ENCODE data around the gene CD34. TPM values are rescaled to one million over a fixed set of nuclear protein-coding genes. Genes with fewer than 3 reads are reported as not detected.

The CD34 gene
- polyA plus RNA-seq, 4 donors, result 1.1 to 23.7 (median 9.7) TPM

DNA sequence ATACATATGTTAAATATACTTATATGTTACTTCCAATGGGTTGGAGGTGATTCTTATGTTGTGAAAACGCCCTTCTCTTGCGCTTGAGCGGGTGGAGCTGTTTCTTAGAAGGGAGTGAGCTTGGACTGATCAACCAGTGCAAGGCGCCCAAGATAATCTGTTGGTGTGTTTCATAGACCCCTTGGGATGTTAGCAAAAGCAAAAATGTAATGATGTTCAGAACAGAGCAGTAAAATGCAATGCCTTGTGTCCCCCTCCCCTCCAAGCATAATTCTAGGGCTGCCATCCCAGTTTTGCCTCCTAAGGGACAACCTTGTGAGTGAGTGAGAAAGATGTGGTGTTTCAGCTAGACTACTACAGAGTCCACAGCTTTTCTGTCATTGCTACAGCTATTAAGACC, 6.2 kb upstream of the CD34 start:
- H3K27me3 ChIP-seq (ENCODE audit: control insufficient read depth in 3 of 3, insufficient read depth in 3 of 3, low read length in 3 of 3), result peaks cover 0 to 4% (median 0%) of the 10 kb centered on the region in 3 donors
- no peaks in the 10 kb centered on the region for H3K36me3 ChIP-seq (ENCODE audit: control insufficient read depth in 3 of 3, insufficient read depth in 2 of 3, low read depth in 1 of 3, low read length in 3 of 3)
- H3K4me1 ChIP-seq (ENCODE audit: control insufficient read depth in 3 of 3, insufficient read depth in 2 of 3, low read depth in 1 of 3, low read length in 2 of 3), result peaks cover 0 to 20% (median 6%) of the 10 kb centered on the region in 3 donors
- peak overlapping the region in 1 of 3 donors; percentile 73 for H3K27ac ChIP-seq (ENCODE audit: low read depth in 1 of 3, low read length in 2 of 3)
- no peaks in the 10 kb centered on the region for H3K9me3 ChIP-seq (ENCODE audit: control insufficient read depth in 2 of 2, insufficient read depth in 1 of 2, low read depth in 1 of 2, low read length in 1 of 2)
- DNase-seq (no peak), FAIRE-seq (no peak)
- 84 to 91% (median 89%) methylated on average over 4 of the region's 4 CpGs for WGBS, 3 donors
- no peak overlapping the region for H3K4me3 ChIP-seq (ENCODE audit: low read depth in 1 of 3, low read length in 3 of 3)

GRCh38 chr1:207913951-207914350, 3.0 kb upstream of the CD34 start:
- H3K4me1 ChIP-seq (ENCODE audit: control insufficient read depth in 3 of 3, insufficient read depth in 2 of 3, low read depth in 1 of 3, low read length in 2 of 3), result peaks cover 0 to 21% (median 2%) of the 10 kb centered on the region in 3 donors
- peaks cover 0 to 30% (median 12%) of the 10 kb centered on the region in 3 donors for H3K27me3 ChIP-seq (ENCODE audit: control insufficient read depth in 3 of 3, insufficient read depth in 3 of 3, low read length in 3 of 3)
- FAIRE-seq, result no peak
- peak in 1 of 2 donors; percentile 25 for DNase-seq
- H3K27ac ChIP-seq (ENCODE audit: low read depth in 1 of 3, low read length in 2 of 3), result no peak overlapping the region
- no peaks in the 10 kb centered on the region for H3K9me3 ChIP-seq (ENCODE audit: control insufficient read depth in 2 of 2, insufficient read depth in 1 of 2, low read depth in 1 of 2, low read length in 1 of 2)
- WGBS, 3 donors, result 92 to 100% (median 95%) methylated on average over 1 of the region's 1 CpG
- no peak overlapping the region for H3K4me3 ChIP-seq (ENCODE audit: low read depth in 1 of 3, low read length in 3 of 3)
- no peaks in the 10 kb centered on the region for H3K36me3 ChIP-seq (ENCODE audit: control insufficient read depth in 3 of 3, insufficient read depth in 2 of 3, low read depth in 1 of 3, low read length in 3 of 3)

GRCh38 chr1:207911856-207912760, 1.2 kb upstream of the CD34 start:
- Histone ChIP-seq H3K4me3 (ENCODE audit: low read depth in 1 of 3, low read length in 3 of 3) (no peak overlapping the region), H3K9me3 (ENCODE audit: control insufficient read depth in 2 of 2, insufficient read depth in 1 of 2, low read depth in 1 of 2, low read length in 1 of 2) (no peaks in the 10 kb centered on the region), H3K27ac (ENCODE audit: low read depth in 1 of 3, low read length in 2 of 3) (peak overlapping the region in 1 of 3 donors; percentile 5), H3K36me3 (ENCODE audit: control insufficient read depth in 3 of 3, insufficient read depth in 2 of 3, low read depth in 1 of 3, low read length in 3 of 3) (no peaks in the 10 kb centered on the region), H3K27me3 (ENCODE audit: control insufficient read depth in 3 of 3, insufficient read depth in 3 of 3, low read length in 3 of 3) (peaks cover 0 to 33% (median 12%) of the 10 kb centered on the region in 3 donors), H3K4me1 (ENCODE audit: control insufficient read depth in 3 of 3, insufficient read depth in 2 of 3, low read depth in 1 of 3, low read length in 2 of 3) (peaks cover 0 to 20% (median 2%) of the 10 kb centered on the region in 3 donors)
- WGBS, 3 donors, result 53 to 64% (median 59%) methylated on average over 8 of the region's 8 CpGs
- DNase-seq, result peak in 1 of 2 donors; percentile 36
- FAIRE-seq, result no peak

- H3K4me3 ChIP-seq (ENCODE audit: low read depth in 1 of 3, low read length in 3 of 3), result peak overlapping the region in 1 of 3 donors; percentile 49
- no peaks in the 10 kb centered on the region for H3K36me3 ChIP-seq (ENCODE audit: control insufficient read depth in 3 of 3, insufficient read depth in 2 of 3, low read depth in 1 of 3, low read length in 3 of 3)
- H3K27ac ChIP-seq (ENCODE audit: low read depth in 1 of 3, low read length in 2 of 3), result no peak overlapping the region
- DNase-seq (no peak), FAIRE-seq (no peak)
- H3K9me3 ChIP-seq (ENCODE audit: control insufficient read depth in 2 of 2, insufficient read depth in 1 of 2, low read depth in 1 of 2, low read length in 1 of 2), result no peaks in the 10 kb centered on the region
- H3K27me3 ChIP-seq (ENCODE audit: control insufficient read depth in 3 of 3, insufficient read depth in 3 of 3, low read length in 3 of 3), result peaks cover 0 to 33% (median 12%) of the 10 kb centered on the region in 3 donors
- peaks cover 0 to 19% (median 2%) of the 10 kb centered on the region in 3 donors for H3K4me1 ChIP-seq (ENCODE audit: control insufficient read depth in 3 of 3, insufficient read depth in 2 of 3, low read depth in 1 of 3, low read length in 2 of 3)
- WGBS, 3 donors, result 74 to 90% (median 88%) methylated on average over 4 of the region's 4 CpGs
These were observed 1.2 kb downstream of the CD34 start for GRCh38 chr1:207909687-207910086.

GRCh38 chr1:207908107-207908734, 2.7 kb downstream of the CD34 start:
- DNase-seq (no peak), FAIRE-seq (no peak)
- peaks cover 0 to 32% (median 12%) of the 10 kb centered on the region in 3 donors for H3K27me3 ChIP-seq (ENCODE audit: control insufficient read depth in 3 of 3, insufficient read depth in 3 of 3, low read length in 3 of 3)
- H3K9me3 ChIP-seq (ENCODE audit: control insufficient read depth in 2 of 2, insufficient read depth in 1 of 2, low read depth in 1 of 2, low read length in 1 of 2), result no peaks in the 10 kb centered on the region
- H3K4me3 ChIP-seq (ENCODE audit: low read depth in 1 of 3, low read length in 3 of 3), result no peak overlapping the region
- H3K27ac ChIP-seq (ENCODE audit: low read depth in 1 of 3, low read length in 2 of 3), result peak overlapping the region in 2 of 3 donors; percentile 17 to 52
- H3K36me3 ChIP-seq (ENCODE audit: control insufficient read depth in 3 of 3, insufficient read depth in 2 of 3, low read depth in 1 of 3, low read length in 3 of 3), result no peaks in the 10 kb centered on the region
- H3K4me1 ChIP-seq (ENCODE audit: control insufficient read depth in 3 of 3, insufficient read depth in 2 of 3, low read depth in 1 of 3, low read length in 2 of 3), result peaks cover 0 to 19% (median under 1%) of the 10 kb centered on the region in 3 donors
- 48 to 62% (median 56%) methylated on average over 7 of the region's 7 CpGs for WGBS, 3 donors

DNA sequence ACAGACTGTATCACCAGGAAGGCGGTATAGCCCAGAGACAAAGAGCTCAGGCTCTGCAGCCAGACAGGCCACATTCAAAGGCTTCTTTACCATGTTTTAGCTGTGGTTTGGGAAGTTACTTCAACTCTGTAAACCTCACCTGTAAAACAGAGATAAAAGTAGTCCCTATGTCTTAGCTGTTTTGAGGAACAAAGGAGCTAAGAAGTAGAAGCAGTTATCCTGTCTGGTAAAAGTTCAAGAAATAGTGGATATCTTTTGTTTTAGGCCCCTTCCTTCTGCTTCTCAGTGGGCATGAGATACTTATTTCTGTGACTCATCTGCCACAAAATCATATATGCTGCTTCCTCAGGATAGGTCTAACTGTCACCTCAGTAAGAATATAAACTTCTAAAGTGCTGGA, 6.5 kb downstream of the CD34 start:
- no peaks in the 10 kb centered on the region for H3K9me3 ChIP-seq (ENCODE audit: control insufficient read depth in 2 of 2, insufficient read depth in 1 of 2, low read depth in 1 of 2, low read length in 1 of 2)
- H3K4me3 ChIP-seq (ENCODE audit: low read depth in 1 of 3, low read length in 3 of 3), result no peak overlapping the region
- H3K27ac ChIP-seq (ENCODE audit: low read depth in 1 of 3, low read length in 2 of 3), result no peak overlapping the region
- DNase-seq, result no peak
- FAIRE-seq, result no peak
- H3K27me3 ChIP-seq (ENCODE audit: control insufficient read depth in 3 of 3, insufficient read depth in 3 of 3, low read length in 3 of 3), result peaks cover 0 to 3% (median 0%) of the 10 kb centered on the region in 3 donors
- WGBS, 3 donors, result 89 to 96% (median 90%) methylated on average over 1 of the region's 1 CpG
- no peaks in the 10 kb centered on the region for H3K36me3 ChIP-seq (ENCODE audit: control insufficient read depth in 3 of 3, insufficient read depth in 2 of 3, low read depth in 1 of 3, low read length in 3 of 3)
- H3K4me1 ChIP-seq (ENCODE audit: control insufficient read depth in 3 of 3, insufficient read depth in 2 of 3, low read depth in 1 of 3, low read length in 2 of 3), result peaks cover 0 to 11% (median 0%) of the 10 kb centered on the region in 3 donors

GRCh38 chr1:207903767-207904166, 7.2 kb downstream of the CD34 start:
- H3K9me3 ChIP-seq (ENCODE audit: control insufficient read depth in 2 of 2, insufficient read depth in 1 of 2, low read depth in 1 of 2, low read length in 1 of 2), result no peaks in the 10 kb centered on the region
- H3K27ac ChIP-seq (ENCODE audit: low read depth in 1 of 3, low read length in 2 of 3), result no peak overlapping the region
- peaks cover 0 to 11% (median 0%) of the 10 kb centered on the region in 3 donors for H3K4me1 ChIP-seq (ENCODE audit: control insufficient read depth in 3 of 3, insufficient read depth in 2 of 3, low read depth in 1 of 3, low read length in 2 of 3)
- no peak overlapping the region for H3K4me3 ChIP-seq (ENCODE audit: low read depth in 1 of 3, low read length in 3 of 3)
- no peaks in the 10 kb centered on the region for H3K36me3 ChIP-seq (ENCODE audit: control insufficient read depth in 3 of 3, insufficient read depth in 2 of 3, low read depth in 1 of 3, low read length in 3 of 3)
- no peak for DNase-seq
- 66 to 74% (median 72%) methylated on average over 3 of the region's 3 CpGs for WGBS, 3 donors
- no peak for FAIRE-seq
- H3K27me3 ChIP-seq (ENCODE audit: control insufficient read depth in 3 of 3, insufficient read depth in 3 of 3, low read length in 3 of 3), result peaks cover 0 to 3% (median 0%) of the 10 kb centered on the region in 3 donors

DNA sequence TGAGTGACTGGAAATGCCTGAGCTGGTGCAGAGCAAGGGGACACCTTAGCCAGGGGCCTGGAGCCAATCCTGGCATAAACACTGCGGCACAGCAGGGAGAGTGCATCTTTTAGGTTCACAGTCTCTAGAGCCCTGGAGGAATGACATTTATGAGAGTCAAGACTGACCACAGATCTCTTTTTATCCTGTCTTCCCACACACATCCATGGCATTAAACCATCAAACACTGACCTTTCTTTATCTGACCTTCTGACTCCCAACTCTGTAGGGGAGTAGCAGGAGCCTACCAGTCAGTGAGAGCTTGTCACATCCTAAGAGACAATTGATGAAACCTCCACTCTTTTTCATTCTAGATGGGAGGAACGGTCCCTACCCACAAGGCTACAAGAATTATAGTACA, 7.9 kb downstream of the CD34 start:
- peaks cover 0 to 5% (median 0%) of the 10 kb centered on the region in 3 donors for H3K4me1 ChIP-seq (ENCODE audit: control insufficient read depth in 3 of 3, insufficient read depth in 2 of 3, low read depth in 1 of 3, low read length in 2 of 3)
- no peak overlapping the region for H3K4me3 ChIP-seq (ENCODE audit: low read depth in 1 of 3, low read length in 3 of 3)
- 81 to 94% (median 92%) methylated on average over 2 of the region's 2 CpGs for WGBS, 3 donors
- H3K27ac ChIP-seq (ENCODE audit: low read depth in 1 of 3, low read length in 2 of 3), result no peak overlapping the region
- DNase-seq (no peak), FAIRE-seq (no peak)
- H3K9me3 ChIP-seq (ENCODE audit: control insufficient read depth in 2 of 2, insufficient read depth in 1 of 2, low read depth in 1 of 2, low read length in 1 of 2), result no peaks in the 10 kb centered on the region
- no peaks in the 10 kb centered on the region for H3K36me3 ChIP-seq (ENCODE audit: control insufficient read depth in 3 of 3, insufficient read depth in 2 of 3, low read depth in 1 of 3, low read length in 3 of 3)
- no peaks in the 10 kb centered on the region for H3K27me3 ChIP-seq (ENCODE audit: control insufficient read depth in 3 of 3, insufficient read depth in 3 of 3, low read length in 3 of 3)
